K562 (cell line): ENCODE measurements around the gene EDA. TPM values are rescaled to one million over a fixed set of nuclear protein-coding genes. Genes with fewer than 3 reads are reported as not detected.

Experiments
- ATAC-seq: fragments of 200-7000 bp; cut with Tn5 transposase; 3 replicates; pipeline ENCODE4 v1.9.1; 2020; ENCODE audit warnings: moderate library complexity
- BruUV-seq: library from RNA; stranded (reverse); fragments of 400-500 nt; replicated peaks from 2 replicates; lab custom pipeline; 2021; lab: Mats Ljungman, UMichigan
- CTCF ChIA-PET: fragments of 300-600 bp; formaldehyde crosslinking; extraction: SDS; loops from one replicate; lab custom pipeline; 2021; ENCODE audit warnings: low intra/inter-chr PET ratio; lab: Yijun Ruan, JAX
- POLR2A ChIA-PET: fragments of 300-600, 350-650 bp; sonication (Branson Sonifier 250); formaldehyde crosslinking; extraction: SDS; loops from one replicate; lab custom pipeline; 2021; ENCODE audit warnings: antibody characterized with exemption, inconsistent platforms; lab: Yijun Ruan, JAX
- DNase-seq, 4 experiments: peaks; one replicate each; pipeline versions ENCODE4 v3.0.0 to v3.0.0-alpha.2; 2011 to 2018; ENCODE audit warnings: low spot score in 3 of 4, mixed read lengths in 3 of 4; ENCODE audit errors: extremely low read depth in 1 of 4
- FAIRE-seq: peaks from 2 replicates; lab custom pipeline; 2011; peaks lifted over from hg19 to GRCh38; lab: Jason Lieb, UNC
- H2AFZ ChIP-seq: 2 replicates; pipeline ENCODE4 v1.6.0; 2011; ENCODE audit warnings: low read depth, low read length, control low read depth, inconsistent platforms
- H3K27ac ChIP-seq: fragments of 200-600 bp; 3 replicates; pipeline ENCODE4 v1.8.0; 2011; ENCODE audit warnings: low read depth, mild to moderate bottlenecking, control low read depth, inconsistent platforms, low read length, moderate library complexity, mixed read lengths; ENCODE audit errors: extremely low read depth
- H3K27me3 ChIP-seq, 2 experiments: fragments of 300-600 bp in 1 of 2; 2 replicates in 1 of 2; 3 replicates in 1 of 2; pipeline versions ENCODE4 v1.6.0 to v1.8.0; 2011; ENCODE audit warnings: inconsistent platforms in 2 of 2, low read length in 2 of 2, mild to moderate bottlenecking in 1 of 2, mixed read lengths in 1 of 2, moderate library complexity in 1 of 2; ENCODE audit not compliant: control insufficient read depth in 2 of 2, insufficient read depth in 2 of 2
- H3K36me3 ChIP-seq: fragments of 300-600 bp; 3 replicates; pipeline ENCODE4 v1.8.0; 2011; ENCODE audit warnings: mild to moderate bottlenecking, low read length, inconsistent platforms; ENCODE audit not compliant: control insufficient read depth, insufficient read depth
- H3K4me1 ChIP-seq, 2 experiments: fragments of 200-600 bp in 1 of 2; replicated peaks in 1 of 2; 2 replicates in 1 of 2; 3 replicates in 1 of 2; pipeline versions ENCODE4 v1.5.1 to v1.8.0; 2011; ENCODE audit warnings: inconsistent platforms in 2 of 2, low read length in 2 of 2, mild to moderate bottlenecking in 1 of 2, mixed read lengths in 1 of 2, moderate library complexity in 1 of 2; ENCODE audit not compliant: control insufficient read depth in 2 of 2, insufficient read depth in 2 of 2
- H3K4me2 ChIP-seq: 2 replicates; pipeline ENCODE4 v1.6.1; 2011; ENCODE audit warnings: low read length, control low read depth, inconsistent platforms, mixed read lengths; ENCODE audit not compliant: insufficient read depth
- H3K4me3 ChIP-seq: fragments of 200-600 bp; sonication (generic), shearing (Covaris generic); 2 replicates; pipeline ENCODE4 v1.5.1; 2016; ENCODE audit warnings: control low read depth, inconsistent platforms
- H3K79me2 ChIP-seq: fragments of 200-600 bp; 3 replicates; pipeline ENCODE4 v1.8.0; 2011; ENCODE audit warnings: low read length, inconsistent platforms; ENCODE audit not compliant: control insufficient read depth, insufficient read depth
- H3K9ac ChIP-seq, 2 experiments: 2 replicates each; pipeline versions ENCODE4 v1.6.0 to v1.6.1; 2011; ENCODE audit warnings: low read depth in 2 of 2, low read length in 2 of 2, control low read depth in 1 of 2, inconsistent platforms in 1 of 2, mild to moderate bottlenecking in 1 of 2, mixed read lengths in 1 of 2; ENCODE audit not compliant: insufficient read depth in 1 of 2
- H3K9me1 ChIP-seq: one replicate; pipeline ENCODE4 v1.6.0; 2011; ENCODE audit warnings: inconsistent platforms, mild to moderate bottlenecking, low read length, moderate library complexity; ENCODE audit not compliant: control insufficient read depth, insufficient read depth
- H3K9me3 ChIP-seq: replicated peaks from 2 replicates; pipeline ENCODE4 v1.5.1; 2011; ENCODE audit warnings: low read depth, low read length, inconsistent platforms; ENCODE audit not compliant: control insufficient read depth, insufficient read depth
- H4K20me1 ChIP-seq: replicated peaks from 2 replicates; pipeline ENCODE4 v1.6.1; 2011; ENCODE audit warnings: low read length, inconsistent platforms, mixed read lengths; ENCODE audit not compliant: control insufficient read depth, insufficient read depth
- CAMTA2 ChIP-seq: fragments of 250-450 bp; sonication (Bioruptor Pico); conservative IDR thresholded peaks from 2 replicates; pipeline ENCODE4 v1.5.1; 2022
- CEBPG ChIP-seq, 3 experiments: fragments of 200-800 bp in 1 of 3; sonication (Bioruptor generic) in 1 of 3; sonication (generic) in 1 of 3; formaldehyde crosslinking in 1 of 3; IDR thresholded peaks in 2 of 3; conservative IDR thresholded peaks in 1 of 3; 2 replicates each; pipeline versions ENCODE4 v1.6.1 to v1.8.0; 2016 to 2022; ENCODE audit warnings: missing compliant biosample characterization in 2 of 3, missing genetic modification characterization in 2 of 3, mild to moderate bottlenecking in 1 of 3, missing genetic modification reagents in 1 of 3
- DEAF1 ChIP-seq: fragments of 450-650 bp; formaldehyde crosslinking; IDR thresholded peaks from 2 replicates; pipeline ENCODE4 v1.4.0; 2020; ENCODE audit warnings: mild to moderate bottlenecking, moderate library complexity
- FOXK1 ChIP-seq: sonication (generic); formaldehyde crosslinking; IDR thresholded peaks from 2 replicates; pipeline ENCODE4 v1.8.0; 2022; ENCODE audit warnings: missing genetic modification reagents, mild to moderate bottlenecking, borderline replicate concordance
- SMAD3 ChIP-seq: fragments of 450-650 bp; formaldehyde crosslinking; conservative IDR thresholded peaks from 2 replicates; pipeline ENCODE4 v1.4.0; 2020; ENCODE audit warnings: mild to moderate bottlenecking
- TGIF2 ChIP-seq: sonication (generic); formaldehyde crosslinking; IDR thresholded peaks from 2 replicates; pipeline ENCODE4 v1.8.1; 2022; ENCODE audit warnings: mild to moderate bottlenecking, missing genetic modification reagents, moderate library complexity
- THRA ChIP-seq: fragments of 450-650 bp; IDR thresholded peaks from 2 replicates; pipeline ENCODE4 v1.6.1; 2017; ENCODE audit warnings: mild to moderate bottlenecking, moderate library complexity
- TRIM24 ChIP-seq, 2 experiments: fragments of 450-650 bp; IDR thresholded peaks; 2 replicates each; pipeline ENCODE4 v1.6.1; 2016
- TSC22D4 ChIP-seq: fragments of 450-650 bp; IDR thresholded peaks from 2 replicates; pipeline ENCODE4 v1.6.1; 2016; ENCODE audit warnings: missing genetic modification characterization, missing biosample characterization, control low read depth
- YBX1 ChIP-seq: fragments of 450-650 bp; IDR thresholded peaks from 2 replicates; pipeline ENCODE4 v1.7.1; 2016; ENCODE audit warnings: mild to moderate bottlenecking
- ZNF140 ChIP-seq: fragments of 250-450 bp; sonication (Bioruptor Pico); IDR thresholded peaks from 2 replicates; pipeline ENCODE4 v1.8.0; 2021; ENCODE audit warnings: moderate library complexity, mild to moderate bottlenecking, inconsistent platforms
- ZNF445 ChIP-seq: fragments of 250-450 bp; sonication (Bioruptor Pico); IDR thresholded peaks from 2 replicates; pipeline ENCODE4 v1.4.0; 2020; ENCODE audit warnings: low read depth, mild to moderate bottlenecking, moderate library complexity
- ZNF512 ChIP-seq: IDR thresholded peaks from 2 replicates; pipeline ENCODE4 v1.6.1; 2016; ENCODE audit warnings: missing genetic modification characterization, missing compliant biosample characterization
- ZNF592 ChIP-seq: fragments of 450-650 bp; IDR thresholded peaks from 2 replicates; pipeline ENCODE4 v1.6.1; 2017; ENCODE audit warnings: antibody characterized with exemption, mild to moderate bottlenecking
- ZNF785 ChIP-seq: fragments of 250-450 bp; sonication (Bioruptor Pico); IDR thresholded peaks from 2 replicates; pipeline ENCODE4 v1.4.0; 2020; ENCODE audit warnings: mild to moderate bottlenecking
- WGBS: fragments of 100-300 bp; shearing (Covaris generic); methylation state at CpG from one replicate; pipeline ENCODE4 v1.1.6; 2016; ENCODE audit warnings: low coverage, mixed read lengths; ENCODE audit not compliant: insufficient coverage; ENCODE audit errors: missing lambda C conversion rate; 5-methylcytosine and 5-hydroxymethylcytosine counted together
- in situ Hi-C: fragments of 300-500 bp; cut with MboI; formaldehyde crosslinking; loops from 4 replicates; pipeline ENCODE4 v1.15.0; 2018; ENCODE audit warnings: inconsistent platforms, mixed read lengths
- intact Hi-C: fragments of 100-400 bp; cut with micrococcal nuclease; formaldehyde crosslinking; loops from 2 replicates; pipeline ENCODE4 v1.14.2; 2022
- polyA plus RNA-seq, 8 experiments: library from polyadenylated mRNA; depleted of rRNA in 4 of 8; stranded (reverse) in 5 of 8; unstranded in 3 of 8; fragments of >200 nt; fragmentation: Nextera tagmentation in 2 of 8; fragmentation: Illumina TruSeq in 1 of 8; extraction: Ambion mirVana in 2 of 8; extraction: Trizol in 1 of 8; gene quantifications; 2 replicates each; pipeline versions ENCODE4 v1.2.1 to v1.2.3, GENCODE V29; 2011 to 2014; ENCODE audit warnings: inconsistent platforms in 1 of 8, missing spikeins in 1 of 8
- total RNA-seq, 7 experiments: library from RNA; depleted of rRNA in 6 of 7; stranded (reverse); fragments of >200 nt in 6 of 7; fragmentation: Illumina TruSeq in 2 of 7; extraction: Trizol in 2 of 7; gene quantifications; 2 replicates each; pipeline versions ENCODE4 v1.2.1 to v1.2.3, GENCODE V29; 2011 to 2021; ENCODE audit warnings: low replicate concordance in 1 of 7

EDA gene
- total and polyA plus RNA-seq, 9 of the 15 experiments (the other 6 are each of a cell fraction or from before 2014, with no cell fraction given) = 0.03 to 0.40 (median 0.07) TPM

GRCh38 chrX:70012756-70013155 lies 396.8 kb downstream of the EDA start:
- no TSS peak for BruUV-seq
- Histone ChIP-seq H3K36me3 (no peaks in the 10 kb centered on the region), H3K4me3 (no peak overlapping the region), H3K4me2 (no peak overlapping the region), H4K20me1 (no peaks in the 10 kb centered on the region), H3K27ac (no peak overlapping the region), H3K9me1 (no peaks in the 10 kb centered on the region), H2AFZ (no peak overlapping the region), H3K9ac (no peak overlapping the region), H3K79me2 (no peaks in the 10 kb centered on the region), H3K9me3 (no peaks in the 10 kb centered on the region), H3K4me1 (no peaks in the 10 kb centered on the region), H3K27me3 (no peaks in the 10 kb centered on the region)
- no peak for ATAC-seq
- ChIA-PET POLR2A (no interaction called here), CTCF (no interaction called here)
- intact Hi-C loops = no loop called here
- FAIRE-seq = no peak
- WGBS = 0% methylated on average over 4 of the region's 4 CpGs
- in situ Hi-C loops = no loop called here
- no peak for DNase-seq
- TF ChIP-seq CEBPG (CRISPR knock-in tag; IDR thresholded peaks at IDR 0.05) (no peak), CEBPG (tag; conservative IDR thresholded peaks at IDR 0.05 in 1 of 2, IDR thresholded peaks at IDR 0.05 in 1 of 2) (no peak), ZNF512 (tag) (no peak), ZNF445 (CRISPR knock-in tag) (no peak), DEAF1 (CRISPR knock-in tag) (no peak), CAMTA2 (CRISPR knock-in tag) (no peak), ZNF140 (CRISPR knock-in tag) (no peak), TGIF2 (CRISPR knock-in tag) (no peak), THRA (no peak), TRIM24 (IDR thresholded peaks at IDR 0.05) (no peak), ZNF592 (no peak), YBX1 (no peak), FOXK1 (CRISPR knock-in tag) (no peak), TSC22D4 (tag) (no peak), ZNF785 (CRISPR knock-in tag) (no peak), SMAD3 (CRISPR knock-in tag) (no peak)
